ENCODE measurements around the gene STRA6.
A peak's percentile ranks its signal among the peaks of the same experiment; 100 is the strongest.

STRA6 gene

GRCh38 chr15:74129586-74130154, 72.9 kb downstream of the STRA6 start:
- H3K9me3 Mint-ChIP-seq: no peaks in the 10 kb centered on the region
- peaks cover 80 to 94% of the 10 kb centered on the region in 2 donors for H3K27me3 Mint-ChIP-seq
- DNase-seq: no peak
- no peak overlapping the region for H3K27ac Mint-ChIP-seq
- ATAC-seq (replicated peaks): no peak
- H3K4me1 Mint-ChIP-seq (ENCODE audit: low read depth in 2 of 2): peaks cover 0 to 12% of the 10 kb centered on the region in 2 donors
- peak overlapping the region; percentile 9 to 36 for H3K4me3 Mint-ChIP-seq
- H3K36me3 Mint-ChIP-seq (ENCODE audit: insufficient read depth): peaks cover 8% of the 10 kb centered on the region

All from effector memory CD8-positive, alpha-beta T cell (primary cell).